ENCODE results near the gene MUSK. TPM values are rescaled to one million over a fixed set of nuclear protein-coding genes. Genes with fewer than 3 reads are reported as not detected.

MUSK gene
- total RNA-seq, 1 donor from 2014 or later: not detected

DNA sequence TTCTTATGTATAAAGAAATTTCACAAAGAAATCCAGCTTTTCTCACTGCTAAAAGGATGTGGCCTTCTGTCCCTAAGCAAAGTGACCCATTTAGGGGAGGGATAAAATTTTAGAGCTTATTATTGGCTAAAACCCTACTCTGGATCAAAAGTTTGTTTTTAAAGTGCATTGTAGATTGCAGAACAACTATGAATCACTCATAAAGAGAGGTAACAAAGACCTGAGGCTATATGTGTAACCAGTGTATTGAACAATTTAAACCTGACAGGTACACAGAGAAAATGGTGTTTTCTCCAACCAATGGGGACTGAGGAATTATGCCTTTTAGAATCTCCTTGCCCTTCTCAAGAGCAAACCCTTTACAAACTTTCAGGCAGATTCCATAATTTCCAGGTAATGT lies 86.6 kb downstream of the MUSK start:
- no peaks in the 10 kb centered on the region for H3K4me1 Mint-ChIP-seq
- no peaks in the 10 kb centered on the region for H3K9me3 Mint-ChIP-seq
- H3K4me3 Mint-ChIP-seq: no peak overlapping the region
- TF ChIP-seq, protein P1, sequence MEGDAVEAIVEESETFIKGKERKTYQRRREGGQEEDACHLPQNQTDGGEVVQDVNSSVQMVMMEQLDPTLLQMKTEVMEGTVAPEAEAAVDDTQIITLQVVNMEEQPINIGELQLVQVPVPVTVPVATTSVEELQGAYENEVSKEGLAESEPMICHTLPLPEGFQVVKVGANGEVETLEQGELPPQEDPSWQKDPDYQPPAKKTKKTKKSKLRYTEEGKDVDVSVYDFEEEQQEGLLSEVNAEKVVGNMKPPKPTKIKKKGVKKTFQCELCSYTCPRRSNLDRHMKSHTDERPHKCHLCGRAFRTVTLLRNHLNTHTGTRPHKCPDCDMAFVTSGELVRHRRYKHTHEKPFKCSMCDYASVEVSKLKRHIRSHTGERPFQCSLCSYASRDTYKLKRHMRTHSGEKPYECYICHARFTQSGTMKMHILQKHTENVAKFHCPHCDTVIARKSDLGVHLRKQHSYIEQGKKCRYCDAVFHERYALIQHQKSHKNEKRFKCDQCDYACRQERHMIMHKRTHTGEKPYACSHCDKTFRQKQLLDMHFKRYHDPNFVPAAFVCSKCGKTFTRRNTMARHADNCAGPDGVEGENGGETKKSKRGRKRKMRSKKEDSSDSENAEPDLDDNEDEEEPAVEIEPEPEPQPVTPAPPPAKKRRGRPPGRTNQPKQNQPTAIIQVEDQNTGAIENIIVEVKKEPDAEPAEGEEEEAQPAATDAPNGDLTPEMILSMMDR (IDR thresholded peaks at IDR 0.05): no peak
- H3K36me3 Mint-ChIP-seq (ENCODE audit: low read depth): no peaks in the 10 kb centered on the region
- H3K27me3 Mint-ChIP-seq: no peaks in the 10 kb centered on the region
- CTCF ChIA-PET: no interaction called here
- POLR2A ChIA-PET: no interaction called here
- intact Hi-C loops (cut with micrococcal nuclease): no loop called here
- no peak overlapping the region for H3K27ac Mint-ChIP-seq
- ATAC-seq (ENCODE audit: low read depth) (no peak), DNase-seq (no peak)

DNA sequence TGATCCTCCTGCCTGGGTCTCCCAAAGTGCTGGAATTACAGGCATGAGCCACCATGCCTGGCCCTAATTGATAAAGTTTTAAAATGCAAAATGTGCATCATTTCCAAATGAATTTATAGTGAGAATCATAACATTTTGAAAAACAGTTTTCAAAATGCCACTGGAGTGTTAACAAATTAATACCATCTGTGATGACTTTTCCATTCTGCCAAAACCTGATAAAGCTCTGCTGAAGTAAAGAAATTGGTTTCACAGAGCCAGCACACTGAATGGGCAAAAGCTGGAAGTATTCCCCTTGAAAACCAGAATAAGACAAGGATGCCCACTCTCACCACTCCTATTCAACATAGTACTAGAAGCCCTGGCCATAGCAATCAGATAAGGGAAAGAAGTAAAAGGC lies 89.6 kb downstream of the MUSK start:
- Mint-ChIP-seq H3K4me3 (no peak overlapping the region), H3K9me3 (no peaks in the 10 kb centered on the region), H3K4me1 (no peaks in the 10 kb centered on the region), H3K27ac (no peak overlapping the region), H3K27me3 (no peaks in the 10 kb centered on the region), H3K36me3 (ENCODE audit: low read depth) (no peaks in the 10 kb centered on the region)
- no peak for ATAC-seq (ENCODE audit: low read depth)
- ChIA-PET POLR2A (no interaction called here), CTCF (no interaction called here)
- TF ChIP-seq, protein P1 (IDR thresholded peaks at IDR 0.05): no peak
- intact Hi-C loops (cut with micrococcal nuclease): no loop called here
- DNase-seq: no peak

DNA sequence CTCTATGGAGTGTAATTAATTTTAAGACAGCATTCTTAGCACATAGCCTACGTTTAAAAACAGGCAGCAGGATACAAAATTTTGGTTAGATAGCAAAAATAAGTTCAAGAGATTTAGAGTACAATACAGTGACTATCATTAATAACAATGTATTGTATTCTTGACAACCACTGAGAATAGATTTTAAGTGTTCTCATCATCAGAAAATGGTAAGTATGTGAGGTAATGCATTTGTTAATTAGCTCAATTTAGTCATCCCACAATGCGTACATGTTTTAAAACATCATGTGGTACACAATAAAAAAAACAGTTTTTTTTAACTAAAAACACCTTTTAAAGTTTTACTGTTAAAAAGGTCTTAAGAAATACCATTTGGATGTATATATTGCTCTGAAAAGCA lies 94.2 kb downstream of the MUSK start:
- Mint-ChIP-seq H3K9me3 (no peaks in the 10 kb centered on the region), H3K27ac (no peak overlapping the region), H3K27me3 (no peaks in the 10 kb centered on the region), H3K36me3 (ENCODE audit: low read depth) (no peaks in the 10 kb centered on the region), H3K4me3 (no peak overlapping the region), H3K4me1 (no peaks in the 10 kb centered on the region)
- DNase-seq (no peak), ATAC-seq (ENCODE audit: low read depth) (no peak)
- ChIA-PET CTCF (no interaction called here), POLR2A (no interaction called here)
- intact Hi-C loops (cut with micrococcal nuclease): no loop called here
- TF ChIP-seq, protein P1 (IDR thresholded peaks at IDR 0.05): no peak

DNA sequence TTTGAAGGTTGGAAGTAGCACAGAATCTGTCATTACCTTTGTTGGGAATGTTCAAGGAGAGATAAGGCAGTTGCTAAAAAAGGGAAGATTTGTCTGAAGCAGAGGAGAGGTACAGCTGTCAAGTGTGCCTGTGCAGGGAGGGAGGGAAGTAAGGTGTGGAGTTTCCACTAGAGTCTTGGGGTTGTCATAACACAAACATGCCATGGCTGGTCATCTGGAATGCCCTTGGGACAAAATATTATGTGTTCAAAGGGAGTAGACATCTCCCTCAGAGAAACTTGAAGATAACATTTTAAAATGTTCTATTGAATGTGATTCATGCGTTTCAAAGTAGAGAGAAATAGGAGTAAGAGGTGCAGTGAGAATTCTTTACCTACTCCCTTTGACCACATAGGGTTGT lies 95.0 kb downstream of the MUSK start:
- TF ChIP-seq, protein P1 (IDR thresholded peaks at IDR 0.05): no peak
- no peak overlapping the region for H3K4me3 Mint-ChIP-seq
- no peak for ATAC-seq (ENCODE audit: low read depth)

DNA sequence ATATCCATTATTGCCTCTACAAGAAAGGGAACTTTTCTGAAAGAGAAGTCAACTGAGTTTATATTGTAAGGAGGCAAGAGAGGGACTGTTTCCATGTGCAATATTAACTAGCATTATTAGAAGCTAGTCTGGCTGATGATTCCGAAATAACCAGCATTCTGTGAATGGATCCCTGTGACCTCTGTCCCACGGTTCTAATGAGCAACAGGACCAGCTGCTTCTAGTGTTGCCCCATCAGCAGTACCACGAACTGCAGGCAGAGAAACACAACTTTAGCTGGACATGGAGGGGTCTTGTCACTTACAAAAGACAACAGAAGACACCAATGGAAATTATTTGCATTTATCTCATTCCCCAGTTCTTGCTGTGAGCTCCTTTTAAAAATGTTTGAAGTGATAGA lies 95.4 kb downstream of the MUSK start:
- H3K4me3 Mint-ChIP-seq: no peak overlapping the region
- TF ChIP-seq, protein P1 (IDR thresholded peaks at IDR 0.05): no peak
- H3K27ac Mint-ChIP-seq: no peak overlapping the region
- no peaks in the 10 kb centered on the region for H3K4me1 Mint-ChIP-seq
- no peaks in the 10 kb centered on the region for H3K9me3 Mint-ChIP-seq
- H3K36me3 Mint-ChIP-seq (ENCODE audit: low read depth): no peaks in the 10 kb centered on the region
- DNase-seq: no peak
- no peak for ATAC-seq (ENCODE audit: low read depth)
- ChIA-PET CTCF (no interaction called here), POLR2A (no interaction called here)
- intact Hi-C loops (cut with micrococcal nuclease): no loop called here
- no peaks in the 10 kb centered on the region for H3K27me3 Mint-ChIP-seq

More for the DNA sequence above, 95.0 kb downstream of the MUSK start:
- Mint-ChIP-seq H3K36me3 (ENCODE audit: low read depth) (no peaks in the 10 kb centered on the region), H3K4me1 (no peaks in the 10 kb centered on the region), H3K27ac (no peak overlapping the region), H3K27me3 (no peaks in the 10 kb centered on the region), H3K9me3 (no peaks in the 10 kb centered on the region)
- intact Hi-C loops (cut with micrococcal nuclease): no loop called here
- ChIA-PET CTCF (interaction anchor here (0.6 kb wide), 1 partner anchor 514 kb away, joined by 3 read pairs; no protein-coding TSS in a partner anchor), POLR2A (no interaction called here)
- no peak for DNase-seq

All from activated B cell treated with CpG ODN at 0.5 μM for 24 hours (primary cell).